ENCODE results near the gene COG2. TPM values are rescaled to one million over a fixed set of nuclear protein-coding genes. Genes with fewer than 3 reads are reported as not detected.
"Not testable (repeated sequence)": the region's sequence is repeated elsewhere in the genome, so short reads cannot be mapped to it uniquely, and the experiment has no call there.

Gene COG2
- total RNA-seq, 1 experiment from 2014 or later, result 46.9 TPM

- no peak for DNase-seq
- H3K27me3 Mint-ChIP-seq (ENCODE audit: insufficient read depth, unreplicated experiment), result no peaks in the 10 kb centered on the region
- Histone ChIP-seq H3K36me3 (ENCODE audit: control insufficient read depth, insufficient read depth, low read length) (no peaks in the 10 kb centered on the region), H3K4me1 (peaks cover 23% of the 10 kb centered on the region), H3K27me3 (replicated peaks; ENCODE audit: control insufficient read depth, insufficient read depth, low read length) (no peaks in the 10 kb centered on the region), H3K4me3 (ENCODE audit: low read depth, low read length) (no peak overlapping the region), H3K9me3 (peaks cover 15% of the 10 kb centered on the region)
- no TSS peak for BruUV-seq (replicated peaks)
- H3K27ac Mint-ChIP-seq (ENCODE audit: unreplicated experiment), result no peak overlapping the region
- no peak for TF ChIP-seq CTCF (IDR thresholded peaks at IDR 0.05; ENCODE audit: insufficient read depth in 1 of 2, low read depth in 1 of 2, low read length in 1 of 2, severe bottlenecking in 1 of 2, unreplicated experiment in 1 of 2)
- intact Hi-C loops (cut with micrococcal nuclease; ENCODE audit: unreplicated experiment), result no loop called here
- H3K4me1 Mint-ChIP-seq (ENCODE audit: low read depth, unreplicated experiment), result peaks cover 21% of the 10 kb centered on the region
- POLR2A ChIA-PET, result no interaction called here
- H3K36me3 Mint-ChIP-seq (ENCODE audit: insufficient read depth, unreplicated experiment), result no peaks in the 10 kb centered on the region
- CTCF ChIA-PET, result interaction anchor here (0.6 to 1.6 kb wide), 2 partner anchors 56 to 268 kb away, joined by 3 to 11 read pairs; no protein-coding TSS in a partner anchor
- H3K4me3 Mint-ChIP-seq (ENCODE audit: unreplicated experiment), result no peak overlapping the region
- H3K9me3 Mint-ChIP-seq (ENCODE audit: unreplicated experiment), result peaks cover 33% of the 10 kb centered on the region
These were observed 75.0 kb downstream of the COG2 start for GRCh38 chr1:230717251-230717650.

- H3K27me3 Mint-ChIP-seq (ENCODE audit: insufficient read depth, unreplicated experiment); H3K4me1 Mint-ChIP-seq (ENCODE audit: low read depth, unreplicated experiment): not testable (repeated sequence)
- CTCF ChIA-PET, result interaction anchor here (0.6 kb wide), 1 partner anchor 13 kb away, joined by 3 read pairs; no protein-coding TSS in a partner anchor
These were observed 79.7 kb downstream of the COG2 start for GRCh38 chr1:230721849-230722522.

GRCh38 chr1:230725256-230726012, 83.2 kb downstream of the COG2 start:
- POLR2A ChIA-PET, result no interaction called here
- peaks cover 22% of the 10 kb centered on the region for H3K9me3 Mint-ChIP-seq (ENCODE audit: unreplicated experiment)
- TF ChIP-seq CTCF (IDR thresholded peaks at IDR 0.05; ENCODE audit: insufficient read depth in 1 of 2, low read depth in 1 of 2, low read length in 1 of 2, severe bottlenecking in 1 of 2, unreplicated experiment in 1 of 2), result no peak
- H3K36me3 ChIP-seq (ENCODE audit: control insufficient read depth, insufficient read depth, low read length), result no peaks in the 10 kb centered on the region; the same call in 1 of the 2 replicates
- H3K36me3 Mint-ChIP-seq (ENCODE audit: insufficient read depth, unreplicated experiment), result no peaks in the 10 kb centered on the region
- no TSS peak for BruUV-seq (replicated peaks)
- no peaks in the 10 kb centered on the region for H3K27me3 ChIP-seq (replicated peaks; ENCODE audit: control insufficient read depth, insufficient read depth, low read length)
- no peak overlapping the region for H3K4me3 Mint-ChIP-seq (ENCODE audit: unreplicated experiment)
- H3K27ac Mint-ChIP-seq (ENCODE audit: unreplicated experiment), result no peak overlapping the region
- no peak for DNase-seq
- H3K4me1 ChIP-seq, result peaks cover 13% of the 10 kb centered on the region
- no peak overlapping the region for H3K4me3 ChIP-seq (ENCODE audit: low read depth, low read length)
- no peaks in the 10 kb centered on the region for H3K27me3 Mint-ChIP-seq (ENCODE audit: insufficient read depth, unreplicated experiment)
- intact Hi-C loops (cut with micrococcal nuclease; ENCODE audit: unreplicated experiment), result no loop called here
- peaks cover 39% of the 10 kb centered on the region for H3K9me3 ChIP-seq
- H3K4me1 Mint-ChIP-seq (ENCODE audit: low read depth, unreplicated experiment), result peaks cover 8% of the 10 kb centered on the region
- CTCF ChIA-PET, result no interaction called here

More at GRCh38 chr1:230721849-230722522, 79.7 kb downstream of the COG2 start:
- H3K4me3 ChIP-seq (ENCODE audit: low read depth, low read length); DNase-seq; BruUV-seq (replicated peaks); H3K4me3 Mint-ChIP-seq (ENCODE audit: unreplicated experiment); H3K27me3 ChIP-seq (replicated peaks; ENCODE audit: control insufficient read depth, insufficient read depth, low read length); H3K27ac Mint-ChIP-seq (ENCODE audit: unreplicated experiment); intact Hi-C loops (cut with micrococcal nuclease; ENCODE audit: unreplicated experiment); POLR2A ChIA-PET; H3K4me1 ChIP-seq; H3K36me3 ChIP-seq (ENCODE audit: control insufficient read depth, insufficient read depth, low read length); H3K36me3 Mint-ChIP-seq (ENCODE audit: insufficient read depth, unreplicated experiment): not testable (repeated sequence)
- peaks cover 31% of the 10 kb centered on the region for H3K9me3 Mint-ChIP-seq (ENCODE audit: unreplicated experiment)
- H3K9me3 ChIP-seq, result peaks cover 34% of the 10 kb centered on the region

Measured in Caco-2 (cell line).